Cardiac muscle cell (in vitro differentiated cells and primary cell): Measurements from ENCODE around the gene YOD1. TPM values are rescaled to one million over a fixed set of nuclear protein-coding genes. Genes with fewer than 3 reads are reported as not detected.

Experiments used
- DNase-seq, 2 donors: peaks; one replicate each; pipeline versions ENCODE4 v3.0.0 to v3.0.0-alpha.2; 2010 to 2017; ENCODE audit warnings: low read depth in 1 of 2, low spot score in 1 of 2
- H3K27ac ChIP-seq: fragments of 200-600 bp; sonication (generic); 2 replicates; pipeline ENCODE4 v1.5.1; 2016
- H3K27me3 ChIP-seq: fragments of 200-600 bp; sonication (generic); 2 replicates; pipeline ENCODE4 v1.6.0; 2016; ENCODE audit warnings: control low read depth
- H3K36me3 ChIP-seq: fragments of 200-600 bp; sonication (generic); 2 replicates; pipeline ENCODE4 v1.5.1; 2016; ENCODE audit warnings: control low read depth
- H3K4me1 ChIP-seq: fragments of 200-600 bp; sonication (generic); 2 replicates; pipeline ENCODE4 v1.8.1; 2017; ENCODE audit warnings: low read depth, mild to moderate bottlenecking, mixed run types
- H3K4me3 ChIP-seq: fragments of 200-600 bp; sonication (generic); 2 replicates; pipeline ENCODE4 v1.5.1; 2016; ENCODE audit warnings: mild to moderate bottlenecking
- H3K9me3 ChIP-seq: fragments of 200-600 bp; sonication (generic); 2 replicates; pipeline ENCODE4 v1.5.1; 2017; ENCODE audit warnings: low read depth, mild to moderate bottlenecking, control low read depth
- CTCF ChIP-seq: IDR thresholded peaks from 2 replicates; pipeline ENCODE4 v1.5.1; 2012; ENCODE audit warnings: low read depth, mild to moderate bottlenecking, low read length
- polyA plus RNA-seq: library from polyadenylated mRNA; unstranded; fragments of >200 nt; fragmentation: Nextera tagmentation; extraction: Ambion mirVana; gene quantifications from 2 replicates; pipeline ENCODE4 v1.2.1, GENCODE V29; 2016
- total RNA-seq: library from RNA; depleted of rRNA; stranded (reverse); fragments of >200 nt; gene quantifications from 2 replicates; pipeline ENCODE4 v1.2.3, GENCODE V29; 2016

Gene YOD1
- total and polyA plus RNA-seq, 2 experiments from 2014 or later = 3.8 to 8.8 TPM

- DNase-seq = no peak
- Histone ChIP-seq H3K27me3 (no peaks in the 10 kb centered on the region), H3K4me3 (no peak overlapping the region), H3K27ac (no peak overlapping the region), H3K9me3 (no peaks in the 10 kb centered on the region), H3K36me3 (peaks cover 5% of the 10 kb centered on the region), H3K4me1 (no peaks in the 10 kb centered on the region)
- no peak for TF ChIP-seq CTCF
Observed at GRCh38 chr1:207058878-207059867, 8.2 kb upstream of the YOD1 start.

GRCh38 chr1:207058252-207058651, 7.2 kb upstream of the YOD1 start:
- Histone ChIP-seq H3K9me3 (no peaks in the 10 kb centered on the region), H3K27me3 (no peaks in the 10 kb centered on the region), H3K4me1 (no peaks in the 10 kb centered on the region), H3K4me3 (no peak overlapping the region), H3K27ac (no peak overlapping the region), H3K36me3 (no peaks in the 10 kb centered on the region)
- no peak for TF ChIP-seq CTCF
- DNase-seq = no peak

- Histone ChIP-seq H3K27ac (no peak overlapping the region), H3K4me3 (no peak overlapping the region)
Observed at GRCh38 chr1:207056673-207057072, 5.7 kb upstream of the YOD1 start.

GRCh38 chr1:207055386-207056001, 4.5 kb upstream of the YOD1 start:
- no peak for TF ChIP-seq CTCF
- H3K9me3 ChIP-seq = no peaks in the 10 kb centered on the region
- DNase-seq = no peak
- no peak overlapping the region for H3K27ac ChIP-seq
- peaks cover 6% of the 10 kb centered on the region for H3K4me1 ChIP-seq
- no peak overlapping the region for H3K4me3 ChIP-seq
- no peaks in the 10 kb centered on the region for H3K27me3 ChIP-seq
- no peaks in the 10 kb centered on the region for H3K36me3 ChIP-seq

More at GRCh38 chr1:207056673-207057072, 5.7 kb upstream of the YOD1 start:
- Histone ChIP-seq H3K36me3 (no peaks in the 10 kb centered on the region), H3K9me3 (no peaks in the 10 kb centered on the region), H3K4me1 (no peaks in the 10 kb centered on the region), H3K27me3 (no peaks in the 10 kb centered on the region)
- TF ChIP-seq CTCF = no peak
- DNase-seq = no peak

GRCh38 chr1:207054491-207054890, 3.5 kb upstream of the YOD1 start:
- TF ChIP-seq CTCF = no peak
- no peak overlapping the region for H3K27ac ChIP-seq
- H3K36me3 ChIP-seq = no peaks in the 10 kb centered on the region
- H3K9me3 ChIP-seq = no peaks in the 10 kb centered on the region
- DNase-seq = no peak
- H3K4me1 ChIP-seq = peaks cover 9% of the 10 kb centered on the region
- H3K27me3 ChIP-seq = no peaks in the 10 kb centered on the region
- H3K4me3 ChIP-seq = no peak overlapping the region
